Lower leg skin (tissue), 4 donors: ENCODE measurements around the gene NKAIN2. TPM values are rescaled to one million over a fixed set of nuclear protein-coding genes. Genes with fewer than 3 reads are reported as not detected.

ENCODE experiments used
- DNase-seq, 2 donors: peaks; one replicate each; pipeline ENCODE4 v3.0.0-alpha.2; 2019; ENCODE audit warnings: low spot score in 2 of 2
- H3K4me3 ChIP-seq: fragments of 200-600 bp; sonication (generic); 2 replicates; pipeline ENCODE4 v1.5.1; 2017; ENCODE audit warnings: mild to moderate bottlenecking, low read depth; ENCODE audit not compliant: poor library complexity, severe bottlenecking
- CTCF ChIP-seq, 3 donors: fragments of 450-650 bp; IDR thresholded peaks; one replicate each; pipeline ENCODE4 v1.5.1; 2016; ENCODE audit warnings: antibody characterized with exemption in 3 of 3, mild to moderate bottlenecking in 3 of 3, moderate library complexity in 2 of 3
- POLR2A ChIP-seq, 2 donors: fragments of 450-650 bp; IDR thresholded peaks; one replicate each; pipeline ENCODE4 v1.6.1; 2016 to 2017; ENCODE audit warnings: antibody characterized with exemption in 2 of 2, mild to moderate bottlenecking in 1 of 2, moderate library complexity in 1 of 2
- WGBS, 2 donors: methylation state at CpG; one replicate each; pipeline ENCODE4 v1.1.5; 2018; 5-methylcytosine and 5-hydroxymethylcytosine counted together
- intact Hi-C: fragments of 100-400 bp; cut with DNase I; formaldehyde crosslinking; loops from one replicate; pipeline ENCODE4 v1.15.0; 2023; ENCODE audit warnings: low total_unique reads
- total RNA-seq, 4 donors: library from RNA; depleted of rRNA; stranded (reverse); fragments of >200 nt; gene quantifications; one replicate each; pipeline ENCODE4 v1.1.0, GENCODE V29; 2016

The NKAIN2 gene
- total RNA-seq, 4 donors from 2014 or later: 0.37 TPM; not detected in 3

GRCh38 chr6:124757560-124757959 is 953.9 kb downstream of the NKAIN2 start:
- TF ChIP-seq POLR2A (IDR thresholded peaks at IDR 0.05) (no peak), CTCF (IDR thresholded peaks at IDR 0.05) (no peak)
- H3K4me3 ChIP-seq: no peak overlapping the region
- intact Hi-C loops: no loop called here
- no peak for DNase-seq

DNA sequence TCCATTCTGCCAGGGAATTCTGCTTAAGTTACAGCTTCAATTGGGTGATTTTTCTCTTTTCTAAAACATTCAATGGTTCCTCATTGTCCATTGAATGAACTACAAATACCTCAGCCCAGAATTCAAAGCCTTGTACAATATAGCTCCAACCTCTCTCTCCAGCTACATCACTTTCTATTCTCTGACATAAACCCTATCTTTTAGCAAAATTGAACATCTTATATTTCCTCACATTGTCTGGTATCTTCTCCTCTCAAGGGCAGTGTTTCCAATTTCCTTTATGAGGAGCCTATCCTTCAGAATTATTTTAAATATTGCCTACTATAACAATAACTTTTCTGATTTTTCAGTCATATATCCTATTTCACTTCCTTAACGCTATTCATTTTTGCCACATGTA is 955.0 kb downstream of the NKAIN2 start:
- 88 to 92% methylated on average over 1 of the region's 1 CpG for WGBS, 2 donors

DNA sequence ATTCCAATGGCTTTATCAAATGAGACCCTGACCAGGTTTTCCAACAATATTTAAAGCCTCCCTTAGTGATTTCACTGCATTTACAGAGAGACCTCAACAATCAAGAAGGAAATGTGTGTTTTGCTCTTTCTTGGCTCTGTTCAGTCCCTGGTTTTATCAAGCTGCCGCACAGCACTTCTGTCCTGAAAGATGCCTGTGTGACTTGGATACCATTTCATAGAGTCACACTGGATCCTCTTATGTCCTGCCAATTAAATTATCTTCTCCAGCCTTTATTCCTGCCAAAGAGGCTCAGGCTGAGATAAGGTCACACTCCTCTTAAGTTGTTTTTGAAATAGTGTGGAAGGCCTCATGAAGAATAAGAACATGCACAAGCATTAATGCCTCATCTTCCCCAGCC is 961.6 kb downstream of the NKAIN2 start:
- intact Hi-C loops: no loop called here
- no peak for DNase-seq
- H3K4me3 ChIP-seq: no peak overlapping the region
- TF ChIP-seq POLR2A (IDR thresholded peaks at IDR 0.05): no peak
- no peak for TF ChIP-seq CTCF (IDR thresholded peaks at IDR 0.05)
- WGBS, 2 donors: 77 to 86% methylated on average over 1 of the region's 1 CpG

More for the DNA sequence above, 955.0 kb downstream of the NKAIN2 start:
- no peak for DNase-seq
- intact Hi-C loops: no loop called here
- TF ChIP-seq CTCF (IDR thresholded peaks at IDR 0.05): no peak
- no peak for TF ChIP-seq POLR2A (IDR thresholded peaks at IDR 0.05)
- H3K4me3 ChIP-seq: no peak overlapping the region

GRCh38 chr6:124768224-124768623 is 964.6 kb downstream of the NKAIN2 start:
- WGBS, 2 donors: 81 to 91% methylated on average over 1 of the region's 1 CpG
- TF ChIP-seq CTCF (IDR thresholded peaks at IDR 0.05) (no peak), POLR2A (IDR thresholded peaks at IDR 0.05) (no peak)
- intact Hi-C loops: no loop called here
- no peak overlapping the region for H3K4me3 ChIP-seq
- DNase-seq: no peak

DNA sequence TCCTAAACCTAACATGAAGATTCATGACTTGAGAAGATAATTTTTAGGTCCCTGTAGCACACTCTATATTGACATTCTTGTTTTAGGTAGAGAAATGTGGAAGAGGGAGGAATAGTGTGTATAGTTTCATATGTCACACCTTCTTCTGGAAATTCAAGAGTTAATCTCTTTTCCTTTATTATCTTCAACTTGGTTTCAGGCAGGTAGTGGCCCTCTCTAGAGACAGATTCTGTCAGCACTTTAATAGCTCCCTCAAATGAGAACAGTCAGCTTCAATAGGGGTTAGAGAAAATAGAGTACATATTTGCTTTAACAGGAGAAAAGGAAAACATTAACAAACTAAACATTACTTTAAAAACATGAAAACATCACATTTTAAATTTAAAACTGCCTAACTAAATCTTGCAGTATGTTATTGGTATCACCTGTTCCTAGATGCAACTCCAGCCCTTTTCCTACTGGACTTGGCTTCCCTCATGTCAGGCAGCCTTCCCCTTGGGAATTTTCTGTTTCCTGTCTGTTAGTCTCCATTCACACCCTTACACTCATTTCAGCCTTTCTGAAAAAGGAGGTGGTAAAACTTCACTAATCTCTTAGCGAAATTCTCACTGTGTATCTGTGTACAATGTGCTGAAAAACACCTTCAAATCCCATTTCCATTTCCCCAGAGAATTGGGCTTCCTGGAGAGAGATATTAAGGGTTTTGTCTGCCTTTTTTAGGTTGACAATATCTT is 966.3 kb downstream of the NKAIN2 start:
- TF ChIP-seq POLR2A (IDR thresholded peaks at IDR 0.05) (no peak), CTCF (IDR thresholded peaks at IDR 0.05) (no peak)
- no peak for DNase-seq
- intact Hi-C loops: no loop called here
- WGBS, 2 donors: 69 to 80% methylated on average over 1 of the region's 1 CpG
- H3K4me3 ChIP-seq: no peak overlapping the region

DNA sequence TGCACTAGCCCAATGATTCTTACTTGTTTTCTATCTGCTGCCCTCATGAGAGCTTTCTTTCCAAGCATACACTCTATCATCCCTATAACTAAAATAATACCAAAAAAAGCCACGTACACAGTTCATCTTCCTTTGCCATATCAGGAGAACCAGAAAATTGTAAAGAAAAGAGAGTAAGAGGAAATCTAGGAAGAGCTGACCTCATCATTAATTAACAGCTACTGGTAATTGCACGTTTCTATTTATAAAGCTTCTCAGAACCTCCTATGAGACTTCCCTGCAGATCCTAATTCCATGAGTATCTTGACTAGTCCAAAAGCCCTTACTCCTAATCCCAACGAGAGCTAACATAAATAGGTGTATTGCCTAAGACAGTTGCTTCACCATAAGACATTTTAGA is 967.1 kb downstream of the NKAIN2 start:
- TF ChIP-seq CTCF (IDR thresholded peaks at IDR 0.05): no peak
- TF ChIP-seq POLR2A (IDR thresholded peaks at IDR 0.05): no peak
- intact Hi-C loops: no loop called here
- DNase-seq: no peak
- no peak overlapping the region for H3K4me3 ChIP-seq
- 76 to 84% methylated on average over 3 of the region's 3 CpGs for WGBS, 2 donors
